ENCODE measurements around the gene ZNF205. TPM values are rescaled to one million over a fixed set of nuclear protein-coding genes. Genes with fewer than 3 reads are reported as not detected.
A peak's percentile ranks its signal among the peaks of the same experiment; 100 is the strongest.

Gene ZNF205
- total and polyA plus RNA-seq, 2 of the 13 experiments (the other 11 are each of a cell fraction or from before 2014, with no cell fraction given) = 5.8 to 10.2 TPM

- H3K36me3 ChIP-seq (replicated peaks in 1 of 2; ENCODE audit: control insufficient read depth in 1 of 2, insufficient read depth in 2 of 2, low read length in 2 of 2) = no peaks in the 10 kb centered on the region
- H4K20me1 ChIP-seq (ENCODE audit: insufficient read depth, low read length) = no peaks in the 10 kb centered on the region
- no peaks in the 10 kb centered on the region for H3K9me3 ChIP-seq (ENCODE audit: low read length)
- peaks cover 63% of the 10 kb centered on the region for H3K4me1 ChIP-seq (ENCODE audit: insufficient read depth, low read length)
- ChIA-PET CTCF (ENCODE audit: low intra/inter-chr PET ratio, low total read pairs) (no interaction called here), POLR2A (interaction anchor here (1.3 to 1.9 kb wide), 3 partner anchors 11 to 16 kb away, joined by 4 to 7 read pairs (median 5); partner anchors contain the start of gene ZNF213)
- H3K79me2 ChIP-seq (ENCODE audit: insufficient read depth, low read length) = no peaks in the 10 kb centered on the region
- H3K4me3 ChIP-seq (replicated peaks in 1 of 3; ENCODE audit: insufficient read depth in 1 of 3, low read depth in 2 of 3, low read length in 3 of 3) = peak overlapping the region in 1 of 3 experiments; percentile 13; a peak in 1 of 6 replicates
- intact Hi-C loops (cut with micrococcal nuclease; ENCODE audit: unreplicated experiment) (no loop called here), in situ Hi-C loops (cut with HindIII; ENCODE audit: extremely low pct_ligation_motif_present, low pct_unique_long_range_greater_than_20kb) (no loop called here)
- no peak overlapping the region for H3K27ac ChIP-seq (ENCODE audit: extremely low read length, insufficient read depth, low read length)
- TF ChIP-seq ZNF432 (CRISPR knock-in tag; IDR thresholded peaks at IDR 0.05; ENCODE audit: borderline replicate concordance) (no peak), ZNF264 (CRISPR knock-in tag; IDR thresholded peaks at IDR 0.05) (no peak), PATZ1 (CRISPR knock-in tag; IDR thresholded peaks at IDR 0.05) (peak; percentile 39; the same call in 1 of the 2 replicates), HNRNPL (IDR thresholded peaks at IDR 0.05; ENCODE audit: low read depth, low read length) (0 out of 2 replicates have a peak, but pooled peaks have one; percentile 15), SRY (CRISPR knock-in tag; IDR thresholded peaks at IDR 0.05) (no peak)
- no TSS peak for BruUV-seq (replicated peaks)
- no peak for DNase-seq (ENCODE audit: low spot score)
- no peak for FAIRE-seq
- no peak for ATAC-seq
- H3K9ac ChIP-seq (ENCODE audit: insufficient read depth, low read depth, low read length) = no peak overlapping the region
- H3K27me3 ChIP-seq (ENCODE audit: control insufficient read depth in 1 of 2, insufficient read depth in 2 of 2, low read length in 2 of 2) = peaks cover 0 to 26% of the 10 kb centered on the region in 2 experiments; a peak in 3 of 5 replicates
- no peak overlapping the region for H2AFZ ChIP-seq (ENCODE audit: low read length)
- peak overlapping the region; percentile 10; the same call in 1 of the 2 replicates for H3K4me2 ChIP-seq (ENCODE audit: low read depth, low read length)
- WGBS (ENCODE audit: low lambda C conversion rate) = 33% methylated on average over 2 of the region's 12 CpGs
These were observed 33.3 kb downstream of the ZNF205 start for GRCh38 chr16:3145660-3146059.

All from HepG2 (cell line).